Measurements from ENCODE around the gene KRTAP5-7. TPM values are rescaled to one million over a fixed set of nuclear protein-coding genes. Genes with fewer than 3 reads are reported as not detected.

Gene KRTAP5-7
- total RNA-seq, 4 donors from 2014 or later, result not detected

- Histone ChIP-seq H3K36me3 (peaks cover 35 to 82% (median 57%) of the 10 kb centered on the region in 4 donors), H3K4me3 (no peak overlapping the region)
These were observed 24.1 kb upstream of the KRTAP5-7 start for GRCh38 chr11:71502871-71503435.

GRCh38 chr11:71504531-71504930, 22.5 kb upstream of the KRTAP5-7 start:
- intact Hi-C loops (cut with DNase I), result no loop called here

More at GRCh38 chr11:71502871-71503435, 24.1 kb upstream of the KRTAP5-7 start:
- intact Hi-C loops (cut with DNase I), result no loop called here
- DNase-seq (ENCODE audit: extremely low spot score), result no peak
- Histone ChIP-seq H3K4me1 (peaks cover 0 to 5% (median 0%) of the 10 kb centered on the region in 4 donors), H3K9me3 (peaks cover 0 to 13% (median 7%) of the 10 kb centered on the region in 4 donors), H3K27me3 (no peaks in the 10 kb centered on the region), H3K27ac (replicated peaks in 1 of 4) (no peak overlapping the region)
- TF ChIP-seq EP300 (IDR thresholded peaks at IDR 0.05) (no peak), POLR2AphosphoS5 (IDR thresholded peaks at IDR 0.05) (no peak), POLR2A (IDR thresholded peaks at IDR 0.05; ENCODE audit: low read depth) (no peak), CTCF (IDR thresholded peaks at IDR 0.05) (no peak)
- 95% methylated on average over 13 of the region's 15 CpGs for WGBS

GRCh38 chr11:71505001-71505400, 22.1 kb upstream of the KRTAP5-7 start:
- Histone ChIP-seq H3K4me3 (no peak overlapping the region), H3K4me1 (peaks cover 0 to 5% (median 0%) of the 10 kb centered on the region in 4 donors), H3K27me3 (no peaks in the 10 kb centered on the region), H3K27ac (replicated peaks in 1 of 4) (no peak overlapping the region), H3K36me3 (peaks cover 16 to 62% (median 37%) of the 10 kb centered on the region in 4 donors), H3K9me3 (peaks cover 0 to 26% (median 23%) of the 10 kb centered on the region in 4 donors)
- TF ChIP-seq POLR2AphosphoS5 (IDR thresholded peaks at IDR 0.05) (no peak), EP300 (IDR thresholded peaks at IDR 0.05) (no peak)
- intact Hi-C loops (cut with DNase I), result no loop called here
- 73% methylated on average over 2 of the region's 2 CpGs for WGBS
- DNase-seq (ENCODE audit: extremely low spot score), result no peak

More at GRCh38 chr11:71504531-71504930, 22.5 kb upstream of the KRTAP5-7 start:
- peaks cover 20 to 66% (median 42%) of the 10 kb centered on the region in 4 donors for H3K36me3 ChIP-seq
- no peaks in the 10 kb centered on the region for H3K27me3 ChIP-seq
- H3K9me3 ChIP-seq, result peaks cover 0 to 21% (median 19%) of the 10 kb centered on the region in 4 donors
- H3K27ac ChIP-seq (replicated peaks in 1 of 4), result no peak overlapping the region
- H3K4me1 ChIP-seq, result peaks cover 0 to 5% (median 0%) of the 10 kb centered on the region in 4 donors
- 70% methylated on average over 10 of the region's 10 CpGs for WGBS
- TF ChIP-seq POLR2AphosphoS5 (IDR thresholded peaks at IDR 0.05) (no peak), EP300 (IDR thresholded peaks at IDR 0.05) (no peak), POLR2A (IDR thresholded peaks at IDR 0.05; ENCODE audit: low read depth) (no peak), CTCF (IDR thresholded peaks at IDR 0.05) (no peak)
- no peak overlapping the region for H3K4me3 ChIP-seq
- no peak for DNase-seq (ENCODE audit: extremely low spot score)

- H3K36me3 ChIP-seq, result peaks cover 11 to 54% (median 29%) of the 10 kb centered on the region in 4 donors
- intact Hi-C loops (cut with DNase I), result no loop called here
These were observed 21.3 kb upstream of the KRTAP5-7 start for GRCh38 chr11:71505781-71506180.

More at GRCh38 chr11:71505781-71506180, 21.3 kb upstream of the KRTAP5-7 start:
- Histone ChIP-seq H3K27me3 (no peaks in the 10 kb centered on the region), H3K4me1 (peaks cover 0 to 5% (median 0%) of the 10 kb centered on the region in 4 donors), H3K9me3 (peaks cover 0 to 34% (median 31%) of the 10 kb centered on the region in 4 donors), H3K4me3 (no peak overlapping the region), H3K27ac (replicated peaks in 1 of 4) (no peak overlapping the region)
- WGBS, result 93% methylated on average over 9 of the region's 9 CpGs
- TF ChIP-seq EP300 (IDR thresholded peaks at IDR 0.05) (no peak), POLR2AphosphoS5 (IDR thresholded peaks at IDR 0.05) (no peak), CTCF (IDR thresholded peaks at IDR 0.05) (no peak), POLR2A (IDR thresholded peaks at IDR 0.05; ENCODE audit: low read depth) (no peak)
- DNase-seq (ENCODE audit: extremely low spot score), result no peak

Data from esophagus muscularis mucosa (tissue), 4 donors.